Measurements from ENCODE around the gene SENP3. TPM values are rescaled to one million over a fixed set of nuclear protein-coding genes. Genes with fewer than 3 reads are reported as not detected.

Gene SENP3
- total RNA-seq, 4 donors from 2014 or later: 40.2 to 53.5 (median 51.6) TPM

- Histone ChIP-seq H3K36me3 (no peaks in the 10 kb centered on the region), H3K4me3 (no peak overlapping the region), H3K27me3 (no peaks in the 10 kb centered on the region), H3K4me1 (no peaks in the 10 kb centered on the region), H3K27ac (no peak overlapping the region), H3K9me3 (no peaks in the 10 kb centered on the region)
- TF ChIP-seq CTCF (IDR thresholded peaks at IDR 0.05) (no peak), EP300 (IDR thresholded peaks at IDR 0.05) (no peak), POLR2A (IDR thresholded peaks at IDR 0.05) (no peak), POLR2AphosphoS5 (IDR thresholded peaks at IDR 0.05) (no peak)
- DNase-seq (ENCODE audit: low spot score in 2 of 2): no peak
- 94% methylated on average over 9 of the region's 9 CpGs for WGBS
Measured at GRCh38 chr17:7541074-7541621, 20.6 kb upstream of the SENP3 start.

GRCh38 chr17:7544911-7545310 is 16.8 kb upstream of the SENP3 start:
- no peaks in the 10 kb centered on the region for H3K27me3 ChIP-seq
- WGBS: 82% methylated on average over 6 of the region's 6 CpGs
- no peak for TF ChIP-seq POLR2AphosphoS5 (IDR thresholded peaks at IDR 0.05)
- TF ChIP-seq CTCF (IDR thresholded peaks at IDR 0.05): no peak
- TF ChIP-seq POLR2A (IDR thresholded peaks at IDR 0.05): no peak
- TF ChIP-seq EP300 (IDR thresholded peaks at IDR 0.05): no peak
- no peaks in the 10 kb centered on the region for H3K36me3 ChIP-seq
- no peak for DNase-seq (ENCODE audit: low spot score in 2 of 2)
- no peak overlapping the region for H3K4me3 ChIP-seq
- no peak overlapping the region for H3K27ac ChIP-seq
- peaks cover 19% of the 10 kb centered on the region for H3K4me1 ChIP-seq
- no peaks in the 10 kb centered on the region for H3K9me3 ChIP-seq

DNA sequence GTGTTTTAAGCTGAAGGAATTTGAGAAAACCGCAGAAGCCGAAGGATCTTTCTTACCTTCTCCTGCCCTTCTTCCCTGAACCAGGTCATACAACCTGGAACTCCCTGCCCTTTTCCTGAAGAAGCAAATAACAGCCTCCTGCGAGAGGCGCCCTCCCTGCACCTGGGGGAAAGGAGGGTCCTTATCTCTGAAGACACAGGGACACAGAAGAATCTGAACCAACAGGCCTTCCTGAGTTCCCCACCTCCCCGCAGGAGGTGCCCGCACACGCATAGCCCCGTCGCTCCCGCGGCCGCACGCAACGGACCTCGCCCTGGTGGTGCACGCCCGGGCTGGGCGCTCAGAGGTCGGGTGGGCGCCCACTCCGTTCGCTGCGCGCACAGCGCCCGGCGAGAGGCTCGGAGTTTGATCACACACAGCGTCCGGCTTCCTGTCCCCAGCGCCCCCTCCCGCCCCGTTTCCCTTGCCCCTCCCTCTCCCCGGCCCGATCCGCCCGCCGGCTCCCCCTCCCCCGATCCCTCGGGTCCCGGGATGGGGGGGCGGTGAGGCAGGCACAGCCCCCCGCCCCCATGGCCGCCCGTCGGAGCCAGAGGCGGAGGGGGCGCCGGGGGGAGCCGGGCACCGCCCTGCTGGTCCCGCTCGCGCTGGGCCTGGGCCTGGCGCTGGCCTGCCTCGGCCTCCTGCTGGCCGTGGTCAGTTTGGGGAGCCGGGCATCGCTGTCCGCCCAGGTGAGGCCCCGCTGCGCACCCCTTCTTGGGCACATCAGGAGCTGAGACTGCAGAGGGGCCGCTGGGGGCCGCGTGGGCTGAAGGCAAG is 12.9 kb upstream of the SENP3 start, which contains the start of gene TNFSF12:
Gene TNFSF12 (plus strand): TSS at position 474 of the 816 bp plus-strand sequence. CDS start 96 bp downstream, at position 570.
- Histone ChIP-seq H3K36me3 (peaks cover 9% of the 10 kb centered on the region), H3K27ac (peak within 1 kb of the TSS; percentile 78), H3K4me3 (peak within 1 kb of the TSS; percentile 68), H3K9me3 (no peaks in the 10 kb centered on the region), H3K4me1 (peaks cover 24% of the 10 kb centered on the region), H3K27me3 (no peaks in the 10 kb centered on the region)
- DNase-seq (ENCODE audit: low spot score in 2 of 2): peak in 1 of 2 donors; percentile 84
- WGBS: 2% methylated on average over 21 of the region's 65 CpGs
- no peak for TF ChIP-seq POLR2A (IDR thresholded peaks at IDR 0.05)
- no peak for TF ChIP-seq EP300 (IDR thresholded peaks at IDR 0.05)

GRCh38 chr17:7549401-7550055 is 12.2 kb upstream of the SENP3 start:
- Histone ChIP-seq H3K9me3 (no peaks in the 10 kb centered on the region), H3K4me3 (peak overlapping the region; percentile 68), H3K4me1 (peaks cover 24% of the 10 kb centered on the region), H3K27me3 (no peaks in the 10 kb centered on the region), H3K27ac (peak overlapping the region; percentile 78), H3K36me3 (peaks cover 9% of the 10 kb centered on the region)
- DNase-seq (ENCODE audit: low spot score in 2 of 2): peak in 1 of 2 donors; percentile 69
- TF ChIP-seq POLR2A (IDR thresholded peaks at IDR 0.05) (no peak), CTCF (IDR thresholded peaks at IDR 0.05) (no peak), POLR2AphosphoS5 (IDR thresholded peaks at IDR 0.05) (no peak), EP300 (IDR thresholded peaks at IDR 0.05) (no peak)
- WGBS: 14% methylated on average over 20 of the region's 20 CpGs

DNA sequence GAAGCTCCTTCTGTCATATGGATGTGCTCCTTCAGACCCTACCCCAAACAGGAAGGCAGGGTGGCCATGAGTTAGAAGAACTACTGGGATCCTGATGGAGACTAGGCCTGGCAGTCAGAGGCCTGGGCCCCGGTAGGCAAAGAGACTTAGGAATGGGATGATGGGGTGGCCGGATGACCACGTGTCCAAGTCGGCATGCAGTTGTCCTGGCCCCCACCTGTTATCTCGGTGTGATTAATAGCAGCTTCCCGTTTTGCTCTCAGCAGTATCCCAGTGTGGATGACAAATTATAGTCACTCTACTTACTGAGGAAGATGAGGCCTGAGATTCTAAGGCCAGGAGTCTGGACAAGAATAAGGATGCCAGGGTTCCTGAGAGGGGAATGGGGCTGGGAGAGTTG is 11.4 kb upstream of the SENP3 start:
- 77% methylated on average over 5 of the region's 6 CpGs for WGBS
- no peak overlapping the region for H3K4me3 ChIP-seq
- TF ChIP-seq EP300 (IDR thresholded peaks at IDR 0.05) (no peak), POLR2AphosphoS5 (IDR thresholded peaks at IDR 0.05) (no peak), POLR2A (IDR thresholded peaks at IDR 0.05) (no peak), CTCF (IDR thresholded peaks at IDR 0.05) (no peak)

More for the DNA sequence above, 11.4 kb upstream of the SENP3 start:
- no peak for DNase-seq (ENCODE audit: low spot score in 2 of 2)
- H3K27me3 ChIP-seq: no peaks in the 10 kb centered on the region
- peaks cover 24% of the 10 kb centered on the region for H3K4me1 ChIP-seq
- no peaks in the 10 kb centered on the region for H3K9me3 ChIP-seq
- H3K27ac ChIP-seq: no peak overlapping the region
- H3K36me3 ChIP-seq: peaks cover 9% of the 10 kb centered on the region

Data from suprapubic skin (tissue), 4 donors.